PFSK-1 (cell line): ENCODE results near the gene RHO.

Experiments
- FOXP2 ChIP-seq: optimal IDR thresholded peaks from 2 replicates; pipeline ENCODE3; 2011; ENCODE audit warnings: borderline replicate concordance, control low read depth, inconsistent platforms; ENCODE audit not compliant: insufficient read depth; ENCODE audit errors: extremely low read length, extremely low read depth
- POLR2AphosphoS5 ChIP-seq: IDR thresholded peaks from 2 replicates; pipeline ENCODE4 v1.6.1; 2012; ENCODE audit warnings: low read depth, mild to moderate bottlenecking, control low read depth, low read length, moderate library complexity
- REST ChIP-seq, 2 experiments: IDR thresholded peaks; 2 replicates each; pipeline versions ENCODE4 v1.6.1 to v1.8.0; 2011 to 2012; ENCODE audit warnings: low read depth in 2 of 2, low read length in 2 of 2, control low read depth in 1 of 2, inconsistent platforms in 1 of 2, mild to moderate bottlenecking in 1 of 2, moderate library complexity in 1 of 2; ENCODE audit not compliant: insufficient read depth in 1 of 2
- SIN3A ChIP-seq: IDR thresholded peaks from 2 replicates; pipeline ENCODE4 v1.6.1; 2012; ENCODE audit warnings: mild to moderate bottlenecking, low read length, moderate library complexity, borderline replicate concordance; ENCODE audit not compliant: insufficient read depth
- TAF1 ChIP-seq: IDR thresholded peaks from 2 replicates; pipeline ENCODE4 v1.6.1; 2012; ENCODE audit warnings: low read length, control low read depth, borderline replicate concordance; ENCODE audit not compliant: insufficient read depth

RHO gene

GRCh38 chr3:129518038-129518561 lies 10.3 kb upstream of the RHO start:
- TF ChIP-seq FOXP2: no peak
- no peak for TF ChIP-seq POLR2AphosphoS5
- no peak for TF ChIP-seq SIN3A
- TF ChIP-seq TAF1: no peak
- TF ChIP-seq REST (IDR thresholded peaks at IDR 0.05; ENCODE audit: insufficient read depth in 1 of 2, low read depth in 2 of 2, low read length in 2 of 2): no peak

GRCh38 chr3:129518581-129518980 lies 9.9 kb upstream of the RHO start:
- TF ChIP-seq POLR2AphosphoS5 (no peak), FOXP2 (no peak), REST (IDR thresholded peaks at IDR 0.05; ENCODE audit: insufficient read depth in 1 of 2, low read depth in 2 of 2, low read length in 2 of 2) (no peak), TAF1 (no peak)

- no peak for TF ChIP-seq REST (IDR thresholded peaks at IDR 0.05; ENCODE audit: insufficient read depth in 1 of 2, low read depth in 2 of 2, low read length in 2 of 2)
- TF ChIP-seq FOXP2: no peak
- no peak for TF ChIP-seq POLR2AphosphoS5
Measured at GRCh38 chr3:129519449-129519848, 9.0 kb upstream of the RHO start.

GRCh38 chr3:129519896-129520715 lies 8.3 kb upstream of the RHO start:
- TF ChIP-seq POLR2AphosphoS5 (no peak), SIN3A (no peak), TAF1 (no peak), FOXP2 (no peak), REST (IDR thresholded peaks at IDR 0.05; ENCODE audit: insufficient read depth in 1 of 2, low read depth in 2 of 2, low read length in 2 of 2) (no peak)
